HCT116 (cell line): ENCODE data around the gene ACTN1. TPM values are rescaled to one million over a fixed set of nuclear protein-coding genes. Genes with fewer than 3 reads are reported as not detected.

Source experiments
- ATAC-seq: fragments of 200-7000 bp; cut with Tn5 transposase; 2 replicates; pipeline ENCODE4 v1.9.1; 2020; ENCODE audit warnings: mild to moderate bottlenecking, moderate library complexity
- BruUV-seq: library from RNA; stranded (reverse); fragments of 400-500 nt; replicated peaks from 2 replicates; lab custom pipeline; 2021; lab: Mats Ljungman, UMichigan
- CTCF ChIA-PET: fragments of 300-600 bp; sonication (Branson Sonifier 250); formaldehyde crosslinking; loops from one replicate; lab custom pipeline; 2021; ENCODE audit warnings: antibody characterized with exemption; lab: Charles Lee
- POLR2A ChIA-PET: fragments of 300-600, 350-600 bp; sonication (Branson Sonifier 250); formaldehyde crosslinking; loops from one replicate; lab custom pipeline; 2021; ENCODE audit warnings: antibody characterized with exemption; lab: Charles Lee
- RAD21 ChIA-PET, 2 experiments: fragments of 300-600 bp; sonication (Branson Sonifier 250); formaldehyde crosslinking; loops; one replicate each; lab custom pipeline; 2023; ENCODE audit warnings: low total read pairs in 2 of 2; ENCODE audit not compliant: uncharacterized antibody in 2 of 2, unreplicated experiment in 2 of 2, low non-redundant PET in 1 of 2; lab: Charles Lee
- DNase-seq: peaks from one replicate; pipeline ENCODE4 v3.0.0-alpha.2; 2010; ENCODE audit warnings: low read depth, low spot score
- H2AFZ ChIP-seq: fragments of 200-600 bp; shearing (Covaris generic), sonication (generic); 2 replicates; pipeline ENCODE4 v1.6.1; 2017; ENCODE audit warnings: low read depth, mixed run types, mixed read lengths, antibody characterized with exemption, low read length; ENCODE audit not compliant: poor library complexity, severe bottlenecking
- H3K27ac ChIP-seq: 2 replicates; pipeline ENCODE4 v1.5.1; 2012; ENCODE audit warnings: low read depth, low read length
- H3K27me3 ChIP-seq: fragments of 200-600 bp; sonication (generic); 2 replicates; pipeline ENCODE4 v1.6.1; 2016; ENCODE audit warnings: mixed run types, low read length, mixed read lengths; ENCODE audit not compliant: insufficient read depth
- H3K36me3 ChIP-seq, 2 experiments: fragments of 200-500 bp in 1 of 2; fragments of 200-600 bp in 1 of 2; sonication (Bioruptor generic) in 1 of 2; sonication (generic) in 1 of 2; 2 replicates each; pipeline versions ENCODE4 v1.5.1 to v1.6.1; 2014 to 2016; ENCODE audit warnings: low read length in 2 of 2, inconsistent platforms in 1 of 2, mixed read lengths in 1 of 2, mixed run types in 1 of 2; ENCODE audit not compliant: insufficient read depth in 2 of 2, control insufficient read depth in 1 of 2
- H3K4me1 ChIP-seq, 2 experiments: fragments of 200-600 bp in 1 of 2; sonication (generic) in 1 of 2; 2 replicates each; pipeline versions ENCODE4 v1.5.1 to v1.6.1; 2012 to 2017; ENCODE audit warnings: low read length in 2 of 2, inconsistent platforms in 1 of 2, mild to moderate bottlenecking in 1 of 2, mixed read lengths in 1 of 2, mixed run types in 1 of 2, moderate library complexity in 1 of 2; ENCODE audit not compliant: insufficient read depth in 2 of 2, control insufficient read depth in 1 of 2
- H3K4me2 ChIP-seq: fragments of 200-600 bp; sonication (generic); 2 replicates; pipeline ENCODE4 v1.6.1; 2017; ENCODE audit warnings: mixed run types, low read length, mixed read lengths
- H3K4me3 ChIP-seq, 2 experiments: fragments of 200-600 bp in 1 of 2; sonication (generic) in 1 of 2; replicated peaks in 1 of 2; 2 replicates each; pipeline ENCODE4 v1.5.1; 2011 to 2016; ENCODE audit warnings: low read length in 2 of 2, control low read depth in 1 of 2, low read depth in 1 of 2, mild to moderate bottlenecking in 1 of 2, mixed read lengths in 1 of 2, mixed run types in 1 of 2
- H3K79me2 ChIP-seq: fragments of 200-600 bp; sonication (generic); 2 replicates; pipeline ENCODE4 v1.6.1; 2017; ENCODE audit warnings: mild to moderate bottlenecking, mixed run types, low read length, moderate library complexity, mixed read lengths; ENCODE audit not compliant: insufficient read depth
- H3K9ac ChIP-seq: fragments of 200-600 bp; sonication (generic); 2 replicates; pipeline ENCODE4 v1.6.1; 2016; ENCODE audit warnings: low read length, mixed read lengths
- H3K9me2 ChIP-seq: fragments of 200-600 bp; sonication (generic), shearing (Covaris generic); 2 replicates; pipeline ENCODE4 v1.6.1; 2017; ENCODE audit warnings: mixed run types, mild to moderate bottlenecking, moderate library complexity; ENCODE audit not compliant: insufficient read depth
- H3K9me3 ChIP-seq, 2 experiments: fragments of 200-500 bp in 1 of 2; fragments of 200-600 bp in 1 of 2; sonication (Bioruptor generic) in 1 of 2; sonication (generic) in 1 of 2; 2 replicates each; pipeline ENCODE4 v1.6.1; 2014 to 2017; ENCODE audit warnings: low read length in 2 of 2, mixed read lengths in 2 of 2, inconsistent platforms in 1 of 2, low read depth in 1 of 2, mild to moderate bottlenecking in 1 of 2, mixed run types in 1 of 2, moderate library complexity in 1 of 2; ENCODE audit not compliant: control insufficient read depth in 1 of 2, insufficient read depth in 1 of 2
- H4K20me1 ChIP-seq: fragments of 200-600 bp; sonication (generic), shearing (Covaris generic); 2 replicates; pipeline ENCODE4 v1.6.1; 2017; ENCODE audit warnings: mixed run types, mild to moderate bottlenecking, moderate library complexity; ENCODE audit not compliant: insufficient read depth
- ATF3 ChIP-seq: IDR thresholded peaks from 2 replicates; pipeline ENCODE4 v1.6.1; 2012
- CEBPB ChIP-seq: IDR thresholded peaks from 2 replicates; pipeline ENCODE4 v1.6.1; 2012; ENCODE audit warnings: low read depth
- CTCF ChIP-seq, 3 experiments: fragments of 200-600 bp in 1 of 3; sonication (generic) in 1 of 3; IDR thresholded peaks in 2 of 3; conservative IDR thresholded peaks in 1 of 3; 2 replicates each; pipeline ENCODE4 v1.5.1; 2012 to 2017; ENCODE audit warnings: low read depth in 2 of 3, low read length in 2 of 3, antibody characterized with exemption in 1 of 3, borderline replicate concordance in 1 of 3, control low read depth in 1 of 3, mild to moderate bottlenecking in 1 of 3, mixed read lengths in 1 of 3, mixed run types in 1 of 3, moderate library complexity in 1 of 3; ENCODE audit not compliant: insufficient read depth in 1 of 3
- EGR1 ChIP-seq: IDR thresholded peaks from 2 replicates; pipeline ENCODE4 v1.6.1; 2012; ENCODE audit warnings: low read depth
- ELF1 ChIP-seq: IDR thresholded peaks from 2 replicates; pipeline ENCODE4 v1.6.1; 2012; ENCODE audit warnings: low read depth, borderline replicate concordance
- EZH2 ChIP-seq: fragments of 200-600 bp; sonication (generic); IDR thresholded peaks from 2 replicates; pipeline ENCODE4 v1.6.1; 2017; ENCODE audit warnings: antibody characterized with exemption, mixed run types
- EZH2phosphoT487 ChIP-seq: fragments of 200-600 bp; IDR thresholded peaks from 2 replicates; pipeline ENCODE4 v1.6.1; 2018; ENCODE audit warnings: antibody characterized with exemption, borderline replicate concordance
- FOSL1 ChIP-seq: IDR thresholded peaks from 2 replicates; pipeline ENCODE4 v1.6.1; 2012; ENCODE audit warnings: low read depth
- JUND ChIP-seq: IDR thresholded peaks from 2 replicates; pipeline ENCODE4 v1.6.1; 2012
- MAX ChIP-seq: IDR thresholded peaks from 2 replicates; pipeline ENCODE4 v1.6.1; 2012
- POLR2A ChIP-seq: IDR thresholded peaks from 2 replicates; pipeline ENCODE4 v1.7.0; 2011; ENCODE audit warnings: borderline replicate concordance; ENCODE audit not compliant: insufficient read depth, insufficient read length; ENCODE audit errors: extremely low read depth
- RAD21 ChIP-seq: IDR thresholded peaks from 2 replicates; pipeline ENCODE4 v1.6.1; 2012; ENCODE audit warnings: low read depth, mild to moderate bottlenecking
- SIN3A ChIP-seq: IDR thresholded peaks from 2 replicates; pipeline ENCODE4 v1.6.1; 2012; ENCODE audit warnings: low read depth
- SP1 ChIP-seq: IDR thresholded peaks from 2 replicates; pipeline ENCODE4 v1.6.1; 2012; ENCODE audit warnings: low read depth
- SRF ChIP-seq: IDR thresholded peaks from 2 replicates; pipeline ENCODE4 v1.6.1; 2012; ENCODE audit warnings: low read depth
- TCF7L2 ChIP-seq: IDR thresholded peaks from 2 replicates; pipeline ENCODE4 v1.7.0; 2011; ENCODE audit warnings: borderline replicate concordance, inconsistent platforms; ENCODE audit not compliant: insufficient read depth, insufficient read length; ENCODE audit errors: extremely low read depth
- ZBTB33 ChIP-seq: IDR thresholded peaks from 2 replicates; pipeline ENCODE4 v1.6.1; 2011; ENCODE audit warnings: mild to moderate bottlenecking, low read length, moderate library complexity; ENCODE audit not compliant: insufficient replicate concordance; ENCODE audit errors: extremely low read depth
- intact Hi-C: fragments of 100-400 bp; cut with micrococcal nuclease; formaldehyde crosslinking; loops from 2 replicates; pipeline ENCODE4 v1.10.0; 2022
- total RNA-seq: library from RNA; stranded (reverse); gene quantifications from one replicate; pipeline ENCODE4 v1.2.1, GENCODE V29; 2021; ENCODE audit not compliant: unreplicated experiment

ACTN1 gene
- total RNA-seq, 1 experiment from 2014 or later, result 123 TPM

- H3K9me2 ChIP-seq, result no peaks in the 10 kb centered on the region
- ChIA-PET RAD21 (no interaction called here), CTCF (no interaction called here), POLR2A (no interaction called here)
- H3K9ac ChIP-seq, result no peak overlapping the region
- H3K27me3 ChIP-seq, result no peaks in the 10 kb centered on the region
- peaks cover 6% of the 10 kb centered on the region for H3K79me2 ChIP-seq
- H3K4me2 ChIP-seq, result no peak overlapping the region
- DNase-seq (no peak), ATAC-seq (no peak)
- no peak overlapping the region for H2AFZ ChIP-seq
- H4K20me1 ChIP-seq, result no peaks in the 10 kb centered on the region
- peaks cover 0 to 10% of the 10 kb centered on the region in 2 experiments; a peak in 2 of 4 replicates for H3K4me1 ChIP-seq
- TF ChIP-seq MAX (no peak), EZH2 (no peak), SRF (no peak), FOSL1 (no peak), POLR2A (no peak), SP1 (no peak), EGR1 (no peak), ZBTB33 (no peak), TCF7L2 (no peak), SIN3A (no peak), JUND (no peak), ELF1 (no peak), EZH2phosphoT487 (no peak), CTCF (IDR thresholded peaks at IDR 0.05 in 2 of 3, conservative IDR thresholded peaks at IDR 0.05 in 1 of 3; ENCODE audit: borderline replicate concordance in 1 of 3, insufficient read depth in 1 of 3, low read depth in 2 of 3, low read length in 2 of 3) (no peak), CEBPB (no peak), ATF3 (no peak), RAD21 (no peak)
- no peak overlapping the region for H3K4me3 ChIP-seq
- BruUV-seq, result no TSS peak
- H3K27ac ChIP-seq, result no peak overlapping the region
- no peaks in the 10 kb centered on the region for H3K9me3 ChIP-seq
- intact Hi-C loops, result no loop called here
- peaks cover 36 to 42% of the 10 kb centered on the region in 2 experiments; a peak in 3 of 4 replicates for H3K36me3 ChIP-seq
Observed at GRCh38 chr14:68878908-68879307, 100.2 kb downstream of the ACTN1 start.
